Neural cell (in vitro differentiated cells): ENCODE measurements around the gene SCRN2.

ENCODE experiments used
- EP300 ChIP-seq: fragments of 450-650 bp; conservative IDR thresholded peaks from 2 replicates; pipeline ENCODE4 v1.6.1; 2014; ENCODE audit warnings: antibody characterized with exemption, mild to moderate bottlenecking, moderate library complexity; ENCODE audit not compliant: poor library complexity, severe bottlenecking
- EZH2 ChIP-seq: fragments of 200-600, 300-800 bp; shearing (Covaris generic), sonication (generic); IDR thresholded peaks from 2 replicates; pipeline ENCODE4 v1.6.1; 2014; ENCODE audit warnings: antibody characterized with exemption, low read length, borderline replicate concordance, mild to moderate bottlenecking; ENCODE audit not compliant: insufficient read depth, poor library complexity, severe bottlenecking
- SMC3 ChIP-seq: fragments of 450-650 bp; conservative IDR thresholded peaks from 2 replicates; pipeline ENCODE4 v1.6.1; 2014; ENCODE audit warnings: antibody characterized with exemption, mild to moderate bottlenecking, moderate library complexity; ENCODE audit not compliant: poor library complexity
- TF ChIP-seq, protein P1 (sequence below): fragments of 450-650 bp; IDR thresholded peaks from 2 replicates; pipeline ENCODE4 v1.5.1; 2014; ENCODE audit warnings: antibody characterized with exemption, mild to moderate bottlenecking, moderate library complexity; ENCODE audit not compliant: poor library complexity, severe bottlenecking

DNA sequence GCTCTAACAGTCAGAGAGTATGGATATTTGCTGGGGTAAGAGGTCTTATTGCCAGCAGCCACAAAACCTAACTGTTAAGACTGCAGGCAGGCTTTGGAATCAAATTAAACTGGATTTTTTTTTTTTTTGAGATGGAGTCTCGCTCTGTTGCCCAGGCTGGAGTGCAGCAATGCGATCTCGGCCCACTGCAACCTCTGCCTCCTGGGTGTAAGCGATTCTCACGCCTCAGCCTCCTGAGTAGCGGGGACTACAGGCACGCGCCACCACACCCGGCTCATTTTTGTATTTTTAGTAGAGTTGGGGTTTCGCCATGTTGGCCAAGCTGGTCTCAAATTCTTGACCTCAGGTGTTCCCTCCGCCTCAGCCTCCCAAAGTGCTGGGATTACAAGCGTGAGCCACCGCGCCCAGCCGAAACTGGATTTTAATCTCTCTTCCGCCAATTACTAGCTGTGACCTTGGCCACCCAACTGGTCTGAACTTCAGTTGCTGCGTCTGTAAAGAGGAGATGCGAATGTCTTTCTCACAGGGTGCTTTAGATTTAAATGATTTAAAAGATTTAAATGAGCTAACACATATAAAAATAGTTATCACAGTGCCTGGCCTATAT, 10.6 kb downstream of the SCRN2 start:
- no peak for TF ChIP-seq EP300
- TF ChIP-seq, protein P1, sequence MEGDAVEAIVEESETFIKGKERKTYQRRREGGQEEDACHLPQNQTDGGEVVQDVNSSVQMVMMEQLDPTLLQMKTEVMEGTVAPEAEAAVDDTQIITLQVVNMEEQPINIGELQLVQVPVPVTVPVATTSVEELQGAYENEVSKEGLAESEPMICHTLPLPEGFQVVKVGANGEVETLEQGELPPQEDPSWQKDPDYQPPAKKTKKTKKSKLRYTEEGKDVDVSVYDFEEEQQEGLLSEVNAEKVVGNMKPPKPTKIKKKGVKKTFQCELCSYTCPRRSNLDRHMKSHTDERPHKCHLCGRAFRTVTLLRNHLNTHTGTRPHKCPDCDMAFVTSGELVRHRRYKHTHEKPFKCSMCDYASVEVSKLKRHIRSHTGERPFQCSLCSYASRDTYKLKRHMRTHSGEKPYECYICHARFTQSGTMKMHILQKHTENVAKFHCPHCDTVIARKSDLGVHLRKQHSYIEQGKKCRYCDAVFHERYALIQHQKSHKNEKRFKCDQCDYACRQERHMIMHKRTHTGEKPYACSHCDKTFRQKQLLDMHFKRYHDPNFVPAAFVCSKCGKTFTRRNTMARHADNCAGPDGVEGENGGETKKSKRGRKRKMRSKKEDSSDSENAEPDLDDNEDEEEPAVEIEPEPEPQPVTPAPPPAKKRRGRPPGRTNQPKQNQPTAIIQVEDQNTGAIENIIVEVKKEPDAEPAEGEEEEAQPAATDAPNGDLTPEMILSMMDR = no peak
- TF ChIP-seq EZH2 = no peak
- no peak for TF ChIP-seq SMC3
